Astrocyte of the spinal cord (primary cell): ENCODE results near the gene ZNF98.

Experiments
- DNase-seq: peaks from one replicate; pipeline ENCODE4 v3.0.0; 2011; ENCODE audit warnings: low read depth, low spot score
- H3K4me3 ChIP-seq: 2 replicates; pipeline ENCODE4 v1.5.1; 2011; ENCODE audit warnings: low read depth, mild to moderate bottlenecking, low read length, moderate library complexity
- in situ Hi-C: cut with HindIII; loops from 2 replicates; pipeline ENCODE4 v1.10.0; 2017; ENCODE audit warnings: low sequenced_read_pairs
- TF ChIP-seq, protein P1 (sequence below): IDR thresholded peaks from 2 replicates; pipeline ENCODE4 v1.5.1; 2012; ENCODE audit warnings: low read depth, mild to moderate bottlenecking, low read length, inconsistent platforms

ZNF98 gene

DNA sequence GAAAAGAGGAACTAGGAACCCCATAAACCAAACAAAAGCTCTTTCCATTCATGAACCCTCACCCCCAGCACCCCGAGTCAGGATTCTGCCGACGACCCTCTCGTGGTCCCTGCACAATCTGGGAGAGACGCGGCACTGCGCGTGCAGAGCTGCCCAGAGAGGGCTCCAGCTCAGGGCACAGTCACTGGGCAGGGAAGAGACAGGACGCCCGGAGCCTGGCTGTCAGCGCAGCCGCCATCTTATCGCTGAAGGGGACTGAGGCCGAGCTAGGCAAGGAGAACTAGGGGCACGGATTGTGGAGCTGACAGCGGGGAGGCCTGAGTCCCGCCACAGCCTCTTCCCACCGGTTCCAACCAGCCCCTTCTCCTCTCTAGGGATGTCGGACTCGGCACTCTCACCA, 349 bp downstream of the ZNF98 start:
- in situ Hi-C loops: no loop called here
- DNase-seq: no peak
- H3K4me3 ChIP-seq: no peak overlapping the region
- TF ChIP-seq, protein P1, sequence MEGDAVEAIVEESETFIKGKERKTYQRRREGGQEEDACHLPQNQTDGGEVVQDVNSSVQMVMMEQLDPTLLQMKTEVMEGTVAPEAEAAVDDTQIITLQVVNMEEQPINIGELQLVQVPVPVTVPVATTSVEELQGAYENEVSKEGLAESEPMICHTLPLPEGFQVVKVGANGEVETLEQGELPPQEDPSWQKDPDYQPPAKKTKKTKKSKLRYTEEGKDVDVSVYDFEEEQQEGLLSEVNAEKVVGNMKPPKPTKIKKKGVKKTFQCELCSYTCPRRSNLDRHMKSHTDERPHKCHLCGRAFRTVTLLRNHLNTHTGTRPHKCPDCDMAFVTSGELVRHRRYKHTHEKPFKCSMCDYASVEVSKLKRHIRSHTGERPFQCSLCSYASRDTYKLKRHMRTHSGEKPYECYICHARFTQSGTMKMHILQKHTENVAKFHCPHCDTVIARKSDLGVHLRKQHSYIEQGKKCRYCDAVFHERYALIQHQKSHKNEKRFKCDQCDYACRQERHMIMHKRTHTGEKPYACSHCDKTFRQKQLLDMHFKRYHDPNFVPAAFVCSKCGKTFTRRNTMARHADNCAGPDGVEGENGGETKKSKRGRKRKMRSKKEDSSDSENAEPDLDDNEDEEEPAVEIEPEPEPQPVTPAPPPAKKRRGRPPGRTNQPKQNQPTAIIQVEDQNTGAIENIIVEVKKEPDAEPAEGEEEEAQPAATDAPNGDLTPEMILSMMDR: no peak

DNA sequence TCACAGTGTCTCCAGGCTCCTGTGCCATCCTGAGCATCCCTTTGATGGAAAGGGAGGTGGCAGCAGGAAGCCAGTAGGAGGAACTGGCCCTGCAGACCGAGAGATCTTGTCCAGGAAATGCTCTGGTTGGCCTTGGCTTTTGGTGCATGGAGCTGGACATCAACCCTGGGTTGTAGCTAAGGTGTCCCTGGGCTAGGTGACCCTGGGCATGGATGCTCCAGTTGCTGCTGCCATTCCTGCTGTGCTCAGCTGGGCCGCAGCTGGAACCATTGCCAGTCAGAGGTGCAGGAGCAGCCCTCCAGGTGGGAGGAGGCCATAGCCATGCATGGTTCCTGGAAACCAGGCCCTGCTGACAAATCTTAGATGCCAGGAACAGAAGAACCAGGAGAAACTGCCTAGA, 67.5 kb downstream of the ZNF98 start:
- in situ Hi-C loops: no loop called here
- no peak for DNase-seq
- TF ChIP-seq, protein P1: no peak
- no peak overlapping the region for H3K4me3 ChIP-seq
